ENCODE results near the gene CELA3A.
A peak's percentile ranks its signal among the peaks of the same experiment; 100 is the strongest.
"Not testable (repeated sequence)": the region's sequence is repeated elsewhere in the genome, so short reads cannot be mapped to it uniquely, and the experiment has no call there.

CELA3A gene

GRCh38 chr1:22001409-22001808 lies at the start of gene CELA3A:
Gene CELA3A (plus strand): TSS chr1:22001657. CDS start chr1:22001675, 18 bp downstream.
- no peak for DNase-seq

- DNase-seq, result no peak
These were observed 48.5 kb upstream of the CELA3A start for GRCh38 chr1:21952786-21953520.

- DNase-seq, result no peak
These were observed 46.4 kb upstream of the CELA3A start for GRCh38 chr1:21955058-21955457.

- DNase-seq, result no peak
These were observed 45.8 kb upstream of the CELA3A start for GRCh38 chr1:21955501-21956281.

- peak; percentile 66 for DNase-seq
These were observed 44.5 kb upstream of the CELA3A start for GRCh38 chr1:21956720-21957552.

- no peak for DNase-seq
These were observed 40.1 kb upstream of the CELA3A start for GRCh38 chr1:21961337-21961736.

GRCh38 chr1:21961799-21962198 lies 39.7 kb upstream of the CELA3A start:
- DNase-seq, result no peak

GRCh38 chr1:21963477-21964217 lies 37.8 kb upstream of the CELA3A start:
- DNase-seq, result peak; percentile 96

GRCh38 chr1:21966247-21967000 lies 35.0 kb upstream of the CELA3A start:
- DNase-seq, result no peak

GRCh38 chr1:21967216-21967615 lies 34.2 kb upstream of the CELA3A start:
- not testable (repeated sequence) for DNase-seq

- DNase-seq, result not testable (repeated sequence)
These were observed 32.4 kb upstream of the CELA3A start for GRCh38 chr1:21969066-21969465.

GRCh38 chr1:21970523-21970922 lies 30.9 kb upstream of the CELA3A start:
- not testable (repeated sequence) for DNase-seq

- not testable (repeated sequence) for DNase-seq
These were observed 28.4 kb upstream of the CELA3A start for GRCh38 chr1:21972973-21973441.

- not testable (repeated sequence) for DNase-seq
These were observed 27.5 kb upstream of the CELA3A start for GRCh38 chr1:21973948-21974347.

- not testable (repeated sequence) for DNase-seq
These were observed 26.8 kb upstream of the CELA3A start for GRCh38 chr1:21974699-21975098.

GRCh38 chr1:21975296-21975695 lies 26.2 kb upstream of the CELA3A start:
- DNase-seq, result not testable (repeated sequence)

GRCh38 chr1:21976703-21977239 lies 24.7 kb upstream of the CELA3A start, which contains the start of gene CELA3B:
Gene CELA3B (plus strand): TSS chr1:21977022. CDS start chr1:21977040, 18 bp downstream.
- not testable (repeated sequence) for DNase-seq

- DNase-seq, result not testable (repeated sequence)
These were observed 23.2 kb upstream of the CELA3A start for GRCh38 chr1:21978209-21978608.

GRCh38 chr1:21980515-21981220 lies 20.8 kb upstream of the CELA3A start:
- DNase-seq, result not testable (repeated sequence)

GRCh38 chr1:21981253-21981652 lies 20.2 kb upstream of the CELA3A start:
- not testable (repeated sequence) for DNase-seq
